CD14-positive monocyte (primary cell): ENCODE data around the gene DCLK2. TPM values are rescaled to one million over a fixed set of nuclear protein-coding genes. Genes with fewer than 3 reads are reported as not detected.

ENCODE experiments used
- DNase-seq, 3 donors: peaks; one replicate each; pipeline ENCODE4 v3.0.0-alpha.2; 2011 to 2022
- H2AFZ ChIP-seq: 2 replicates; pipeline ENCODE4 v1.6.0; 2012; ENCODE audit warnings: mild to moderate bottlenecking, low read depth, low read length, inconsistent platforms; ENCODE audit not compliant: insufficient read depth, poor library complexity, severe bottlenecking
- H3K27ac ChIP-seq, 2 donors: 1 replicate in 1 of 2; 2 replicates in 1 of 2; pipeline ENCODE4 v1.5.1; 2012 to 2013; ENCODE audit warnings: low read length in 2 of 2, control low read depth in 1 of 2, inconsistent platforms in 1 of 2, low read depth in 1 of 2, mild to moderate bottlenecking in 1 of 2
- H3K27me3 ChIP-seq, 2 donors: one replicate each; pipeline versions ENCODE4 v1.6.0 to v1.6.1; 2011 to 2013; ENCODE audit warnings: low read length in 2 of 2; ENCODE audit not compliant: control insufficient read depth in 2 of 2, insufficient read depth in 2 of 2
- H3K36me3 ChIP-seq, 2 donors: replicated peaks in 1 of 2; 1 replicate in 1 of 2; 2 replicates in 1 of 2; pipeline versions ENCODE4 v1.5.1 to v1.6.1; 2012 to 2013; ENCODE audit warnings: low read length in 2 of 2, control low read depth in 1 of 2, inconsistent platforms in 1 of 2, mild to moderate bottlenecking in 1 of 2; ENCODE audit not compliant: insufficient read depth in 2 of 2, control insufficient read depth in 1 of 2
- H3K4me1 ChIP-seq, 2 donors: 1 replicate in 1 of 2; 2 replicates in 1 of 2; pipeline versions ENCODE4 v1.5.1 to v1.6.1; 2012 to 2013; ENCODE audit warnings: low read length in 2 of 2, control low read depth in 1 of 2, inconsistent platforms in 1 of 2, mild to moderate bottlenecking in 1 of 2, moderate library complexity in 1 of 2; ENCODE audit not compliant: insufficient read depth in 2 of 2, control insufficient read depth in 1 of 2
- H3K4me2 ChIP-seq: replicated peaks from 2 replicates; pipeline ENCODE3; 2012; ENCODE audit warnings: low read length, moderate library complexity, mild to moderate bottlenecking; ENCODE audit not compliant: poor library complexity, severe bottlenecking; ENCODE audit errors: extremely low read depth
- H3K4me3 ChIP-seq, 3 experiments: fragments of 200-600 bp in 1 of 3; sonication (generic) in 1 of 3; replicated peaks in 1 of 3; 1 replicate in 2 of 3; 2 replicates in 1 of 3; pipeline ENCODE4 v1.5.1; 2011 to 2013; ENCODE audit warnings: low read length in 3 of 3, mild to moderate bottlenecking in 3 of 3, control low read depth in 2 of 3, low read depth in 2 of 3, inconsistent platforms in 1 of 3, moderate library complexity in 1 of 3
- H3K79me2 ChIP-seq: 2 replicates; pipeline ENCODE4 v1.6.0; 2012; ENCODE audit warnings: mild to moderate bottlenecking, control low read depth, inconsistent platforms, low read length, moderate library complexity; ENCODE audit not compliant: insufficient read depth
- H3K9ac ChIP-seq: 2 replicates; pipeline ENCODE4 v1.6.0; 2017; ENCODE audit warnings: low read length, mild to moderate bottlenecking; ENCODE audit not compliant: insufficient read depth, poor library complexity, severe bottlenecking
- H3K9me3 ChIP-seq, 2 donors: replicated peaks in 1 of 2; 1 replicate in 1 of 2; 2 replicates in 1 of 2; pipeline versions ENCODE4 v1.5.1 to v1.6.1; 2012 to 2013; ENCODE audit warnings: low read length in 2 of 2, control low read depth in 1 of 2; ENCODE audit not compliant: control insufficient read depth in 1 of 2, insufficient read depth in 1 of 2
- H4K20me1 ChIP-seq: 2 replicates; pipeline ENCODE4 v1.6.0; 2012; ENCODE audit warnings: mild to moderate bottlenecking, low read length, control low read depth, moderate library complexity; ENCODE audit not compliant: insufficient read depth
- H3K27ac Mint-ChIP-seq, 7 donors: one replicate each; pipeline ENCODE4 v1.8.0; 2020; ENCODE audit warnings: mild to moderate bottlenecking in 7 of 7, mixed read lengths in 7 of 7, moderate library complexity in 6 of 7, inconsistent platforms in 2 of 7
- H3K27me3 Mint-ChIP-seq, 3 donors: one replicate each; pipeline ENCODE4 v1.8.0; 2021 to 2022; ENCODE audit warnings: low read depth in 3 of 3, mild to moderate bottlenecking in 3 of 3, mixed read lengths in 3 of 3, moderate library complexity in 3 of 3, inconsistent platforms in 1 of 3
- H3K36me3 Mint-ChIP-seq, 2 donors: one replicate each; pipeline ENCODE4 v1.8.0; 2020; ENCODE audit warnings: mixed read lengths in 2 of 2, inconsistent platforms in 1 of 2, mild to moderate bottlenecking in 1 of 2
- H3K4me1 Mint-ChIP-seq: one replicate; pipeline ENCODE4 v1.8.0; 2020; ENCODE audit warnings: mild to moderate bottlenecking, mixed read lengths
- H3K4me3 Mint-ChIP-seq, 2 donors: one replicate each; pipeline ENCODE4 v1.8.0; 2020; ENCODE audit warnings: mild to moderate bottlenecking in 2 of 2, mixed read lengths in 2 of 2, moderate library complexity in 1 of 2
- H3K9me3 Mint-ChIP-seq, 7 donors: one replicate each; pipeline ENCODE4 v1.8.0; 2020 to 2022; ENCODE audit warnings: mixed read lengths in 7 of 7, mild to moderate bottlenecking in 6 of 7, moderate library complexity in 6 of 7, inconsistent platforms in 2 of 7
- WGBS: methylation state at CpG from one replicate; pipeline ENCODE4 v1.1.5; 2013; ENCODE audit warnings: missing lambda C conversion rate; ENCODE audit not compliant: insufficient coverage; 5-methylcytosine and 5-hydroxymethylcytosine counted together
- intact Hi-C, 2 donors: fragments of 100-400 bp; cut with micrococcal nuclease; formaldehyde crosslinking; loops; one replicate each; pipeline versions ENCODE4 v1.15.0 to v1.15.1; 2023
- polyA plus RNA-seq, 3 donors: library from polyadenylated mRNA; depleted of rRNA in 1 of 3; unstranded in 2 of 3; stranded (reverse) in 1 of 3; fragments of 300-500 nt in 2 of 3; fragments of >200 nt in 1 of 3; fragmentation: Illumina TruSeq in 2 of 3; gene quantifications; 1 replicate in 2 of 3; 2 replicates in 1 of 3; pipeline ENCODE4 v1.2.3, GENCODE V29; 2012 to 2021
- TF ChIP-seq, protein P1 (sequence below): fragments of 200-600 bp; IDR thresholded peaks from one replicate; pipeline ENCODE4 v1.8.0; 2022; ENCODE audit warnings: antibody characterized with exemption, mild to moderate bottlenecking

DCLK2 gene
- polyA plus RNA-seq, 3 donors, result 0.13 TPM; not detected in 2

DNA sequence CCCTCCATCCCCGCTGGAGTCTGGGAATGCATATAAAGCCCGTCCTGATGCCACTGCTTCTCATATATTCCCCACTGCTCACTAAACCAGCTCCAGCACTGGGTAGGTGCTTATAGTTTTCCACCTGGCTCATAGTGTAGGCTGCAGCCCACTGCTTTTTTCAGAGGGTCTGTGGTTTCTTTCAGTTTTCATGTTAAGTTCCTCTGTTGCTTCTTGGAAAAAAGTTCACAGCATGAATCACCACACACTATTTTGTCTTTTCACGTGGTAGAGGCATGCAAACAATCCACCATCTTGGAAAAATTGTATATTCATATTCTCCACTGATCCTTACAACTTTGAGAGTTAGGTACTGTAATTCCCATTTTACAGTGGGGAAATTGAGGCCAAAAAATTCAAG is 39.4 kb downstream of the DCLK2 start:
- Histone ChIP-seq H2AFZ (no peak overlapping the region), H3K9ac (no peak overlapping the region), H3K4me1 (no peaks in the 10 kb centered on the region), H3K27ac (no peak overlapping the region), H4K20me1 (no peaks in the 10 kb centered on the region), H3K27me3 (no peaks in the 10 kb centered on the region), H3K36me3 (no peaks in the 10 kb centered on the region), H3K4me3 (no peak overlapping the region), H3K4me2 (no peak overlapping the region), H3K79me2 (no peaks in the 10 kb centered on the region), H3K9me3 (peaks cover 5 to 7% of the 10 kb centered on the region in 2 donors)
- Mint-ChIP-seq H3K4me3 (no peak overlapping the region), H3K27me3 (peaks cover 0 to 3% (median 0%) of the 10 kb centered on the region in 3 donors), H3K36me3 (peaks cover 0 to 3% of the 10 kb centered on the region in 2 donors), H3K27ac (no peak overlapping the region), H3K4me1 (no peaks in the 10 kb centered on the region), H3K9me3 (peaks cover 6 to 25% (median 16%) of the 10 kb centered on the region in 7 donors)
- 100% methylated on average over 2 of the region's 3 CpGs for WGBS
- intact Hi-C loops, result no loop called here
- TF ChIP-seq, protein P1, sequence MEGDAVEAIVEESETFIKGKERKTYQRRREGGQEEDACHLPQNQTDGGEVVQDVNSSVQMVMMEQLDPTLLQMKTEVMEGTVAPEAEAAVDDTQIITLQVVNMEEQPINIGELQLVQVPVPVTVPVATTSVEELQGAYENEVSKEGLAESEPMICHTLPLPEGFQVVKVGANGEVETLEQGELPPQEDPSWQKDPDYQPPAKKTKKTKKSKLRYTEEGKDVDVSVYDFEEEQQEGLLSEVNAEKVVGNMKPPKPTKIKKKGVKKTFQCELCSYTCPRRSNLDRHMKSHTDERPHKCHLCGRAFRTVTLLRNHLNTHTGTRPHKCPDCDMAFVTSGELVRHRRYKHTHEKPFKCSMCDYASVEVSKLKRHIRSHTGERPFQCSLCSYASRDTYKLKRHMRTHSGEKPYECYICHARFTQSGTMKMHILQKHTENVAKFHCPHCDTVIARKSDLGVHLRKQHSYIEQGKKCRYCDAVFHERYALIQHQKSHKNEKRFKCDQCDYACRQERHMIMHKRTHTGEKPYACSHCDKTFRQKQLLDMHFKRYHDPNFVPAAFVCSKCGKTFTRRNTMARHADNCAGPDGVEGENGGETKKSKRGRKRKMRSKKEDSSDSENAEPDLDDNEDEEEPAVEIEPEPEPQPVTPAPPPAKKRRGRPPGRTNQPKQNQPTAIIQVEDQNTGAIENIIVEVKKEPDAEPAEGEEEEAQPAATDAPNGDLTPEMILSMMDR, result no peak
- DNase-seq, result no peak

DNA sequence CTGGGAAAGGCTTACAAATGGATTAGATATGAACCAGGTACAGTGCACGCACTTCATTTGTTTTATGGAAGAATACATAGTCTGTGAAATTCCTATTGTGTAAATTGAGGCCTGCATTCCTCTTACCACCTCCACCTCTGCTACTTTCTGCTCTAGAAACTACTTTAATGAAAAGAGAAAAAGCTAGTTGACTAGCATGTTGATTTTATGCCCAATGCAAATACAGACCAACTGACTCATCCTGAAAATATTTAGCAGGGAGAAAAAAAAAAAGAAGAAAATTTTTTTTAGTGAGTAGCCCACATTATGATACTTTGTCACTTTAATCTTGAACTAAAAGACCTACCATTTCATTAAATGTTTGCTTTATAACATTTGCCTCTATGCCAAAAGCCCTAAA is 41.2 kb downstream of the DCLK2 start:
- H3K36me3 Mint-ChIP-seq, result peaks cover 0 to 3% of the 10 kb centered on the region in 2 donors
- peaks cover 5 to 22% (median 11%) of the 10 kb centered on the region in 7 donors for H3K9me3 Mint-ChIP-seq
- peaks cover 0 to 2% (median 0%) of the 10 kb centered on the region in 3 donors for H3K27me3 Mint-ChIP-seq
- H3K4me2 ChIP-seq, result no peak overlapping the region
- no peaks in the 10 kb centered on the region for H4K20me1 ChIP-seq
- intact Hi-C loops, result no loop called here
- H3K27ac ChIP-seq, result no peak overlapping the region
- no peak overlapping the region for H3K9ac ChIP-seq
- no peak for DNase-seq
- H3K27ac Mint-ChIP-seq, result no peak overlapping the region
- TF ChIP-seq, protein P1, result no peak
- H3K4me1 ChIP-seq, result no peaks in the 10 kb centered on the region
- H3K79me2 ChIP-seq, result no peaks in the 10 kb centered on the region
- H3K4me3 ChIP-seq, result no peak overlapping the region
- H3K27me3 ChIP-seq, result no peaks in the 10 kb centered on the region
- no CpG with 5 or more reads among the region's 1 CpG for WGBS
- peaks cover 5 to 7% of the 10 kb centered on the region in 2 donors for H3K9me3 ChIP-seq
- H2AFZ ChIP-seq, result no peak overlapping the region
- H3K4me1 Mint-ChIP-seq, result peaks cover 2% of the 10 kb centered on the region
- no peaks in the 10 kb centered on the region for H3K36me3 ChIP-seq
- no peak overlapping the region for H3K4me3 Mint-ChIP-seq
